ENCODE results near the gene TSEN2. TPM values are rescaled to one million over a fixed set of nuclear protein-coding genes. Genes with fewer than 3 reads are reported as not detected.
"Not testable (repeated sequence)": the region's sequence is repeated elsewhere in the genome, so short reads cannot be mapped to it uniquely, and the experiment has no call there.

TSEN2 gene
- total and polyA plus RNA-seq, 11 donors, result 14.3 to 22.3 (median 18.4) TPM

- no peak for TF ChIP-seq POLR2A (IDR thresholded peaks at IDR 0.05)
- no peak for TF ChIP-seq CTCF (IDR thresholded peaks at IDR 0.05)
- DNase-seq, result no peak
- no peak for ATAC-seq
- Histone ChIP-seq H3K36me3 (no peaks in the 10 kb centered on the region), H3K4me3 (no peak overlapping the region), H3K4me1 (peaks cover 0 to 7% (median under 1%) of the 10 kb centered on the region in 12 donors), H3K27ac (no peak overlapping the region), H3K27me3 (no peaks in the 10 kb centered on the region), H3K9me3 (no peaks in the 10 kb centered on the region)
- whole genome bisulfite sequencing, 4 donors, result 92 to 97% (median 93%) methylated on average over 2 of the region's 2 CpGs
- intact Hi-C loops (cut with DNase I), result no loop called here
Measured at GRCh38 chr3:12467746-12468145, 16.5 kb upstream of the TSEN2 start.

GRCh38 chr3:12468276-12468675, 16.0 kb upstream of the TSEN2 start:
- intact Hi-C loops (cut with DNase I), result no loop called here
- DNase-seq (no peak), ATAC-seq (no peak)
- no peak for TF ChIP-seq POLR2A (IDR thresholded peaks at IDR 0.05)
- TF ChIP-seq CTCF (IDR thresholded peaks at IDR 0.05), result no peak
- Histone ChIP-seq H3K4me1 (peaks cover 0 to 6% (median 0%) of the 10 kb centered on the region in 12 donors), H3K36me3 (no peaks in the 10 kb centered on the region), H3K27me3 (no peaks in the 10 kb centered on the region), H3K27ac (no peak overlapping the region), H3K9me3 (no peaks in the 10 kb centered on the region), H3K4me3 (no peak overlapping the region)
- WGBS, 4 donors, result 94 to 98% (median 96%) methylated on average over 6 of the region's 6 CpGs

GRCh38 chr3:12468757-12469156, 15.5 kb upstream of the TSEN2 start:
- no peak for DNase-seq
- Histone ChIP-seq H3K27ac (no peak overlapping the region), H3K9me3 (no peaks in the 10 kb centered on the region), H3K27me3 (no peaks in the 10 kb centered on the region), H3K36me3 (no peaks in the 10 kb centered on the region), H3K4me3 (no peak overlapping the region), H3K4me1 (peaks cover 0 to 6% (median 0%) of the 10 kb centered on the region in 12 donors)
- ATAC-seq, result no peak
- no peak for TF ChIP-seq POLR2A (IDR thresholded peaks at IDR 0.05)
- 57 to 66% (median 61%) methylated on average over 2 of the region's 2 CpGs for WGBS, 4 donors
- intact Hi-C loops (cut with DNase I), result no loop called here

GRCh38 chr3:12469222-12469621, 15.1 kb upstream of the TSEN2 start:
- WGBS, 4 donors, result 81 to 99% (median 96%) methylated on average over 7 of the region's 7 CpGs
- H3K36me3 ChIP-seq; H3K27ac ChIP-seq; H3K4me1 ChIP-seq; ATAC-seq; intact Hi-C loops (cut with DNase I); H3K9me3 ChIP-seq; H3K27me3 ChIP-seq; DNase-seq; H3K4me3 ChIP-seq: not testable (repeated sequence)

GRCh38 chr3:12470111-12470510, 14.2 kb upstream of the TSEN2 start:
- TF ChIP-seq CTCF (IDR thresholded peaks at IDR 0.05), result no peak
- no peak for TF ChIP-seq POLR2A (IDR thresholded peaks at IDR 0.05)
- Histone ChIP-seq H3K4me1 (peaks cover 0 to 6% (median 0%) of the 10 kb centered on the region in 12 donors), H3K4me3 (no peak overlapping the region), H3K36me3 (no peaks in the 10 kb centered on the region), H3K27me3 (no peaks in the 10 kb centered on the region), H3K9me3 (no peaks in the 10 kb centered on the region), H3K27ac (no peak overlapping the region)
- no peak for ATAC-seq
- WGBS, 4 donors, result 93 to 96% (median 95%) methylated on average over 5 of the region's 5 CpGs
- intact Hi-C loops (cut with DNase I), result no loop called here
- DNase-seq, result no peak
